Stimulated activated CD4-positive, alpha-beta T cell treated with anti-CD3 and anti-CD28 coated beads, Interleukin-1b, Interleukin-23, amount 100 ng/mL, for 1 hour (primary cell): ENCODE data around the gene SMURF2.
"Not testable (repeated sequence)": the region's sequence is repeated elsewhere in the genome, so short reads cannot be mapped to it uniquely, and the experiment has no call there.

Experiments used
- DNase-seq, 2 donors: peaks; one replicate each; pipeline ENCODE4 v3.0.0-alpha.2; 2020; ENCODE audit warnings: low read depth in 2 of 2

SMURF2 gene

GRCh38 chr17:64596988-64597387 is 65.1 kb downstream of the SMURF2 start:
- no peak for DNase-seq

GRCh38 chr17:64596439-64596838 is 65.7 kb downstream of the SMURF2 start:
- DNase-seq = no peak

- no peak for DNase-seq
Measured at GRCh38 chr17:64591944-64592343, 70.2 kb downstream of the SMURF2 start.

- no peak for DNase-seq
Measured at GRCh38 chr17:64585146-64585545, 77.0 kb downstream of the SMURF2 start.

- DNase-seq = no peak
Measured at GRCh38 chr17:64583038-64583437, 79.1 kb downstream of the SMURF2 start.

- DNase-seq = no peak
Measured at GRCh38 chr17:64580384-64581315, 81.5 kb downstream of the SMURF2 start.

- no peak for DNase-seq
Measured at GRCh38 chr17:64579917-64580316, 82.2 kb downstream of the SMURF2 start.

- not testable (repeated sequence) for DNase-seq
Measured at GRCh38 chr17:64577025-64577424, 85.1 kb downstream of the SMURF2 start.

GRCh38 chr17:64575431-64575830 is 86.7 kb downstream of the SMURF2 start:
- DNase-seq = no peak

- DNase-seq = no peak
Measured at GRCh38 chr17:64574646-64575045, 87.5 kb downstream of the SMURF2 start.

- DNase-seq = no peak
Measured at GRCh38 chr17:64573214-64573613, 88.9 kb downstream of the SMURF2 start.

- no peak for DNase-seq
Measured at GRCh38 chr17:64572682-64573154, 89.4 kb downstream of the SMURF2 start.

GRCh38 chr17:64571746-64572145 is 90.4 kb downstream of the SMURF2 start:
- no peak for DNase-seq

- no peak for DNase-seq
Measured at GRCh38 chr17:64565563-64565962, 96.5 kb downstream of the SMURF2 start.

- DNase-seq = no peak
Measured at GRCh38 chr17:64564098-64564497, 98.0 kb downstream of the SMURF2 start.

- DNase-seq = no peak
Measured at GRCh38 chr17:64555281-64555680, 106.8 kb downstream of the SMURF2 start.

GRCh38 chr17:64554028-64554637 is 108.0 kb downstream of the SMURF2 start:
- DNase-seq = no peak

GRCh38 chr17:64551461-64551860 is 110.6 kb downstream of the SMURF2 start:
- no peak for DNase-seq

GRCh38 chr17:64547319-64547718 is 114.8 kb downstream of the SMURF2 start:
- no peak for DNase-seq

GRCh38 chr17:64546716-64547115 is 115.4 kb downstream of the SMURF2 start:
- DNase-seq = no peak

- DNase-seq = no peak
Measured at GRCh38 chr17:64544742-64545141, 117.4 kb downstream of the SMURF2 start.

GRCh38 chr17:64540118-64540776 is 121.9 kb downstream of the SMURF2 start:
- DNase-seq = no peak
